Breast epithelium (tissue), 3 donors: Measurements from ENCODE around the gene TMEM273.

Experiments
- POLR2A ChIP-seq: fragments of 450-650 bp; IDR thresholded peaks from one replicate; pipeline ENCODE4 v1.6.1; 2016; ENCODE audit warnings: antibody characterized with exemption, mild to moderate bottlenecking, moderate library complexity
- TF ChIP-seq, protein P1 (sequence below), 3 donors: fragments of 450-650 bp; IDR thresholded peaks; one replicate each; pipeline ENCODE4 v1.5.1; 2016 to 2017; ENCODE audit warnings: antibody characterized with exemption in 3 of 3, mild to moderate bottlenecking in 3 of 3, moderate library complexity in 3 of 3

DNA sequence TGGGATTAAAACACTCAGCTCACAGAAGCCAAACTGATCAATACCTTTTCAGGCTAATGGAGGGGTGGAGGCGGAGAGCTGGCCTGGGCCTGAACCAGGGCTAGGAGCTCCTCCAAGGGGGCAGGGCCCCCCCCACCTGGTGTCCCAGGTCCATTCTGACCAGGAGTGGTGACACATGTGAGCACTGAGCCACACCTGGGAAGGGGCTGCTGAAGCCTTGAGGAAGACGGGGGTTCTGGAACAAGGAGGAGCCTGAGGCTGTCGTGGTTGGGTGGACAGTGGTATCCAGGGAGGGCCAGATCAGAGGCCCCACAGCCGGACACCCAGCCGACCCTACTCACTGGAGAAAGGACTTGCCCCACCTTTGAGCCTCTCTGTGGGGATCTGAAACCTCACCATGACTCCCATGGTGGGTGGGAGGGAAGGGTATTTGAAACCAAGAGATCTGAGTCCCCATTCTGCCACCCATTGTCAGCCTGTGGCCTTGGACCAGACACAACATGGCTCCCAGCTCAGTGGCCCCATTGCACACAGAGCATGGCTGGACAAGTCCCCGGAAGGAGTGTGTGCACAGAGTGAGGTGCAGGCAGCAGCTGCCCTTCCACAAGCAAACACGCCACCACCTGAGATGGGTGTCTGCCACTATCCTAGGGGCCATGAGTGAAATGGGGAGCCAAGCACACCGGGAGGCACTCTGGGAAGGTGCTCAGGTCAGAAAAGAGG, 12.4 kb downstream of the TMEM273 start:
- no peak for TF ChIP-seq POLR2A
- TF ChIP-seq, protein P1, sequence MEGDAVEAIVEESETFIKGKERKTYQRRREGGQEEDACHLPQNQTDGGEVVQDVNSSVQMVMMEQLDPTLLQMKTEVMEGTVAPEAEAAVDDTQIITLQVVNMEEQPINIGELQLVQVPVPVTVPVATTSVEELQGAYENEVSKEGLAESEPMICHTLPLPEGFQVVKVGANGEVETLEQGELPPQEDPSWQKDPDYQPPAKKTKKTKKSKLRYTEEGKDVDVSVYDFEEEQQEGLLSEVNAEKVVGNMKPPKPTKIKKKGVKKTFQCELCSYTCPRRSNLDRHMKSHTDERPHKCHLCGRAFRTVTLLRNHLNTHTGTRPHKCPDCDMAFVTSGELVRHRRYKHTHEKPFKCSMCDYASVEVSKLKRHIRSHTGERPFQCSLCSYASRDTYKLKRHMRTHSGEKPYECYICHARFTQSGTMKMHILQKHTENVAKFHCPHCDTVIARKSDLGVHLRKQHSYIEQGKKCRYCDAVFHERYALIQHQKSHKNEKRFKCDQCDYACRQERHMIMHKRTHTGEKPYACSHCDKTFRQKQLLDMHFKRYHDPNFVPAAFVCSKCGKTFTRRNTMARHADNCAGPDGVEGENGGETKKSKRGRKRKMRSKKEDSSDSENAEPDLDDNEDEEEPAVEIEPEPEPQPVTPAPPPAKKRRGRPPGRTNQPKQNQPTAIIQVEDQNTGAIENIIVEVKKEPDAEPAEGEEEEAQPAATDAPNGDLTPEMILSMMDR (IDR thresholded peaks at IDR 0.05): no peak
